ENCODE results near the gene PJA2. TPM values are rescaled to one million over a fixed set of nuclear protein-coding genes. Genes with fewer than 3 reads are reported as not detected.

Gene PJA2
- total and polyA plus RNA-seq, 2 donors (not counting 3 experiments of a cell fraction or from before 2014, with no cell fraction given): 24.4 to 64.9 TPM

DNA sequence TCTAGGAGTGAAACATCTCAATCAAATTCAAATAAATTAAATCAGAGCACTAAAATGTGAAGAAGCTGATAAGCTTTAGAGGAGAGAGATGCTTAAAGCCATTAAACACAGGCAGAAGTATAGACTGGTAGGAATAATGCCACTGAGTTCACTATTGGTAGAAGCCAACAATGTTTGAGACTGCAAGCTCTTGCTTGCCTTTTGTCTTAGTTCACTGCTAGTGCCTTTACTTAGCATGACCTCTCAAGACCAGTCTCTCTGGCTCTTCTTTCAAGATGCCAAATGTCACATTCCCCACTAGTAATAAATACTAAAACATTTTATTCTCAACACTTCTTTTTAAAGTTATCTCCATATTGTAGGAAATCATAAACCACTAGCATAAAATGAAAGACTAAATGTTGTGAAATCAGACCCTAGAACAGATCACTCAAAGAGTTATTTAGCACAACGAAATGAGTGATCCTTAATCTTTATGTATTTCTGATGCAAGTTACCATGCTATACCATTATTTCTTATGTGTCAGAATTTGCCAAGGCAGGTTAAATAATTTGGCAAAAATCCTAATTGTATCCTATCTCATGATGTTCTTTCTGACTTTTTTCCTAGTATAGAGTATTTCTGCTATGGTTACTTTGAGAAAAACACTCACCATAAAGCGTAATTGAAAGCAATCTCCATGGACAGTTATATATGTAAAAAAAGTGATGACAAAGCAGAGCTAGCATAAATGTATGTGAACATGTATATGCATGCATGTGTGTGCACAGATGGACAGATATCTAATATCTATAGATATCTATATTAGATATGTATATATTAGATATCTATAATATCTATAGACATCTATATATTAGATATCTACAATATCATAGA is 57.5 kb downstream of the PJA2 start:
- POLR2A ChIA-PET: no interaction called here
- Histone ChIP-seq H3K79me2 (ENCODE audit: control insufficient read depth, insufficient read depth, low read length) (no peaks in the 10 kb centered on the region), H3K4me3 (replicated peaks in 1 of 3; ENCODE audit: insufficient read depth in 1 of 3, low read depth in 1 of 3, low read length in 3 of 3) (no peak overlapping the region), H3K9me3 (replicated peaks; ENCODE audit: control insufficient read depth, insufficient read depth, low read length) (no peaks in the 10 kb centered on the region), H3K27ac (ENCODE audit: insufficient read depth, low read depth, low read length) (no peak overlapping the region), H3K27me3 (ENCODE audit: control insufficient read depth in 2 of 2, insufficient read depth in 2 of 2, low read length in 2 of 2) (no peaks in the 10 kb centered on the region), H2AFZ (ENCODE audit: low read depth, low read length) (no peak overlapping the region), H3K36me3 (ENCODE audit: control insufficient read depth in 2 of 2, extremely low read depth in 1 of 2, insufficient read depth in 2 of 2, low read length in 2 of 2) (peaks cover 0 to 8% of the 10 kb centered on the region in 2 experiments), H4K20me1 (replicated peaks; ENCODE audit: control insufficient read depth, extremely low read depth, insufficient read depth, low read length) (no peaks in the 10 kb centered on the region), H3K9me1 (replicated peaks; ENCODE audit: control insufficient read depth, extremely low read depth, insufficient read depth, low read length) (peaks cover 2% of the 10 kb centered on the region), H3K4me2 (ENCODE audit: insufficient read depth, low read length) (no peak overlapping the region), H3K4me1 (ENCODE audit: control insufficient read depth, extremely low read depth, insufficient read depth, low read length) (no peaks in the 10 kb centered on the region), H3K9ac (replicated peaks; ENCODE audit: extremely low read depth, insufficient read depth, low read length) (no peak overlapping the region)
- dilution Hi-C loops (cut with MboI; ENCODE audit: extremely low pct_ligation_motif_present, low sequenced_read_pairs) (no loop called here), intact Hi-C loops (cut with micrococcal nuclease) (no loop called here)
- TF ChIP-seq, protein P1, sequence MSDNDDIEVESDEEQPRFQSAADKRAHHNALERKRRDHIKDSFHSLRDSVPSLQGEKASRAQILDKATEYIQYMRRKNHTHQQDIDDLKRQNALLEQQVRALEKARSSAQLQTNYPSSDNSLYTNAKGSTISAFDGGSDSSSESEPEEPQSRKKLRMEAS (IDR thresholded peaks at IDR 0.05; ENCODE audit: insufficient read depth, insufficient read length): no peak
- TF ChIP-seq, protein P2, sequence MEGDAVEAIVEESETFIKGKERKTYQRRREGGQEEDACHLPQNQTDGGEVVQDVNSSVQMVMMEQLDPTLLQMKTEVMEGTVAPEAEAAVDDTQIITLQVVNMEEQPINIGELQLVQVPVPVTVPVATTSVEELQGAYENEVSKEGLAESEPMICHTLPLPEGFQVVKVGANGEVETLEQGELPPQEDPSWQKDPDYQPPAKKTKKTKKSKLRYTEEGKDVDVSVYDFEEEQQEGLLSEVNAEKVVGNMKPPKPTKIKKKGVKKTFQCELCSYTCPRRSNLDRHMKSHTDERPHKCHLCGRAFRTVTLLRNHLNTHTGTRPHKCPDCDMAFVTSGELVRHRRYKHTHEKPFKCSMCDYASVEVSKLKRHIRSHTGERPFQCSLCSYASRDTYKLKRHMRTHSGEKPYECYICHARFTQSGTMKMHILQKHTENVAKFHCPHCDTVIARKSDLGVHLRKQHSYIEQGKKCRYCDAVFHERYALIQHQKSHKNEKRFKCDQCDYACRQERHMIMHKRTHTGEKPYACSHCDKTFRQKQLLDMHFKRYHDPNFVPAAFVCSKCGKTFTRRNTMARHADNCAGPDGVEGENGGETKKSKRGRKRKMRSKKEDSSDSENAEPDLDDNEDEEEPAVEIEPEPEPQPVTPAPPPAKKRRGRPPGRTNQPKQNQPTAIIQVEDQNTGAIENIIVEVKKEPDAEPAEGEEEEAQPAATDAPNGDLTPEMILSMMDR (IDR thresholded peaks at IDR 0.05; ENCODE audit: extremely low read depth in 1 of 2, insufficient read depth in 1 of 2, low read depth in 1 of 2, low read length in 2 of 2): no peak
- TF ChIP-seq FOS (IDR thresholded peaks at IDR 0.05; ENCODE audit: borderline replicate concordance, insufficient read depth, low read length) (no peak), POLR2A (IDR thresholded peaks at IDR 0.05; ENCODE audit: low read depth, low read length) (no peak), GATA2 (IDR thresholded peaks at IDR 0.05; ENCODE audit: insufficient read depth, insufficient read length, low read depth, low read length) (no peak), POLR2AphosphoS5 (IDR thresholded peaks at IDR 0.05; ENCODE audit: insufficient read depth, low read depth, low read length) (no peak), EZH2 (IDR thresholded peaks at IDR 0.05; ENCODE audit: borderline replicate concordance, low read depth, low read length, severe bottlenecking) (no peak), MYC (IDR thresholded peaks at IDR 0.05; ENCODE audit: low read depth, low read length) (no peak), JUN (IDR thresholded peaks at IDR 0.05; ENCODE audit: borderline replicate concordance, insufficient read depth, insufficient read length, low read depth) (no peak)
- DNase-seq (ENCODE audit: low read depth, low spot score) (no peak), FAIRE-seq (peak; percentile 4)
- CTCF ChIA-PET: no interaction called here
- no TSS peak for BruUV-seq (replicated peaks)

Data from endothelial cell of umbilical vein (primary cell).